HS-27A (cell line): ENCODE data around the gene AMBRA1.

ENCODE experiments used
- DNase-seq: peaks from one replicate; pipeline ENCODE4 v3.0.0-alpha.2; 2012; ENCODE audit warnings: low read depth, missing footprints

Gene AMBRA1

DNA sequence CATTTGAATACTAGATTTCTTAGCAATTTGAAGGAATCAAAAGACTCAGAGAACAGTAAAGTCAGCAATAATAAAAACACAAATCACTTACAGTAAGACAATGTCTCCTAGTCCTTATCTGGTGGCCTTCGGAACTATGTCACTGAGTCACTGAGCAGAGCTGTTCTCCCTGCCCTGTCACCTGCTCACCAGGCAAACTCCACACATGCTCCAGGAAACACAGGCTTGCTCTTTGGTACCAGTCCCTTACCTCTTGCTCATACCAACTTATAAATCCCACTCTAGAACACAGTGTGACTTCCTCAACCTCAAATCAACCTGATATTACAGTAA, 121.2 kb downstream of the AMBRA1 start:
- DNase-seq = no peak

DNA sequence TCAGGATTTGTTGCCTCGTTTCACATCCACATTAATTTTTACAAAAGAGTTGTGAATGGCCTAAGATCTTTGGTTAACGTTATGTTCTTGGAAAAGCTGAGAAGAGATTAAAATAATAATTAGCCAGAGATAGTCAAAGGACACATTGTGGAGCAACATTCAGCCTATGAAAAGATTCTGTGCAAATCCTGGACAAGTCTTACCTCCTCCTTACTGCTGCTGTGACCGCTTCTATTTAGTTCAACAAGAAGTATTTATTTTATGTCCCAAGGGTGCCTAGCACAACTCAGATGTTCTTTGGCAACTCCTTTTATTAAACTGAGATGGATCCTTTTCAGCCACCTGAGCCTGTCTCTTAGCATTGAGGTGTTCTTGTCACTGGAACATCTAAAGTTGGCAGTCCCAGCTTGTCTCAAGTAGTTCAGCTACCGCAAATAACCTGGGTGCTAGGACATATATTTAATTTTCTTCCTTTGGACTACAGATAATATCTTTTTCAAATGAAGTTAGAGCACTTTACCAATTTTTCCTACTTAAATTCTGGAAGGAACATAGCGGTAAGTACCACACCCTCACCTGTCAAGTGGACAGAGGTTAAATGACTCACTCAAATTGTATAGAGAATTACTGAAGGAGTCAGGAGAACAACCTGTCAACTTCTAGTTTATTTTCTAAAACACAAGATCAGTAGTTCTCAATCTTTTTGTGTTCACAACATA, 121.7 kb downstream of the AMBRA1 start:
- no peak for DNase-seq

DNA sequence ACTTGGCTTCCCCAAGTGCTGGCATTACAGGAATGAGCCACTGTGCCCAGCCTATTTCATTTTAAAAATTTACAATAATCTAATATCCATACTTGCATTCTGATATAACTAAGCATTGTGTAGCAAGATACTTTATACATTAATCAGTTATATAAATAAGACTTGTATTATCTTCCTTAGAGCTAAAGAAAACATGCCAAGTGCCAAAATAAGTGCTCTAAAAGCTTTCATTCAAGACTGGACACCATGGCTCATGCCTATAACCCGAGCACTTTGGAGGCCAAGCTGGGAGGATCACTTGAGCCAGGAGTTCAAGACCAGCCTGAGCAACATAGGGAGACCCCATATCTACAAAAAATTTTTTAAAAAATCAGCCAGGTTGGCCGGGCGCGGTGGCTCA, 123.9 kb downstream of the AMBRA1 start:
- DNase-seq = no peak

DNA sequence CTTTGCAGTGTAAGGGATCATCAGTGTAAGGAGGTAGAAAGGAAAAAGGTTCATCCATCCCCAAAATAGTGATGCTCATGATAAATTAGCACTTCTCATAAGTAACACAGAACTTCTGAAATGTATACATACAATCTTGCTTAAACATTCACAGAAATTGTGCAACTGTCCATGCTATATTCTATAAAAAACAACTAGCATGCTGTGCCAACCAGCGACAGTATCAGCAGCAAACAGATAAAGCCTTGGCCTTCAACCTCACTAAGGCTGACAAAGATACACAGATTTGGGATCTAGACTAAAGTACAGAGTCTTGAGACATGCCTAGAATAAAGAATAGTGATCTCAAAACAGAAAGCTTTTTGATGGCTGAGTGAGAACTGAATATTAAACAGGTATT, 128.1 kb downstream of the AMBRA1 start:
- no peak for DNase-seq

GRCh38 chr11:46463701-46464421, 130.0 kb downstream of the AMBRA1 start:
- no peak for DNase-seq

- no peak for DNase-seq
Observed at GRCh38 chr11:46461461-46461927, 132.3 kb downstream of the AMBRA1 start.

DNA sequence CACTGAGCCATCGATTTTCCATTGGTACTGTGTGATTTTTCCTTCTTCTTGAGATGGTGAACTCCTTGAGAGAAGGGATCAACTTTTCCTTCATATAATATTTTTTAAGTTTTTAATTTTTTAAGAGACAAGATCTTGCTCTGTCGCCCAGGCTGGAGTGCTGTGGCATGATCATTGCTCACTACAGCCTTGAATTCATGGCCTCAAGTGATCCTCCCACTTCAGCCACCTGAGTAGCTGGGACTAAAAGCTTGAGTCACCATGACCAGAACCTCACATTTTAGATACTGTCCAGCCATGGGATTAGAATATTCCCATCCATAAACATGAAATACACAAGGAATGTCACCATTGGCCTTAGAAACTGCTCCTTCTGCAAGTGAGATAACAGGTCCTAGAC, 135.3 kb downstream of the AMBRA1 start:
- no peak for DNase-seq

DNA sequence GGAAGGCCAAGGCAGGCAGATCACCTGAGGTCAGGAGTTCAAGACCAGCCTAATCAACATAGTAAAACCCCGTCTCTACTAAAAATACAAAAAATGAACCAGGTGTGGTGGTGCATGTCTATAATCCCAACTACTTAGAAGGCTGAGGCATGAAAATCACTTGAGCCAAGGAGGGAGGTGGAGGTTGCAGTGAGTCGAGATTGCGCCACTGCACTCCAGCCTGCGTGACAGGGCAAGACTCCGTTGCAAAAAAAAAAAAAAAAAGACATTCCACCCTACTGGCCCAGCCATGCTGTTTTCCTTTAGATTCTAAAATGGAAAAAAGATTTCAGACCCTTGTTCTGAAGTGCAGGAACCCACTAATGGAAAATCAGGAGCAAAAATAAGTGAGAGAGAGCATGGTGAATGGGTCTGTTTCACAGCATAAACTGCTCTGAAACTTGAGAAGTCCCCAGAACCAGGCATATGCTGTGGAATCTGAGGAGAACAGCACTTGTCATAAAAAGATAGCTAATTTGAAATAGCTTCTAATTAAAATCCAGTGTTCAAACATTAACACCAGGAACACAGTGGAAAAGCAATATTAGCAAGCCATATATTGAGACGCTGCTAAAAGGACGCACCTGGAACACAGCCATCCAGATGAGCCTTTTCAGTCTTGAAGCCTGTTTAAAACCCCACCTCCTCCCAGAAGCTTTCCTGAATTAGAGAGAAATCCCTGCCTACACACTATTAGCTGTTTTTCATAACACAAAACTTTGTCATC, 136.0 kb downstream of the AMBRA1 start:
- no peak for DNase-seq

- no peak for DNase-seq
Observed at GRCh38 chr11:46457021-46457420, 136.8 kb downstream of the AMBRA1 start.

- no peak for DNase-seq
Observed at GRCh38 chr11:46456269-46457001, 137.4 kb downstream of the AMBRA1 start.

DNA sequence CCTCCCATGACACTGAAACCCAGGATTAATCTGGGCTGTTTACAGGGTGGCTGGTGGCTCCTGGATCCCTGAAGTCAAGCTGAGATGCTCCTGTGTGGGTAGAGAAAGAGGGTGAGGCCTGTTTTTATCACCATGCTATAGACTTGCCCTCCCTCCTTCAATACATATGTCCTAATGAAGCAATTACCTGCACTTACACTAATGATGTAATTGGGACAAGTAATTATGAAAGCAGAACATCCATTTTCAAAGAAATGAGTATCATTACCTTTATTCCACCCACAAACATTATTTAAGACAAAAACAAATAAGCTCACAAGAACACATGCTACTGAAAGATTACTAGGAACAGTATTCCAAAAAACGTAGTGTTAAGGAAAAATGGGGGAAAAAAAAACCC, 138.0 kb downstream of the AMBRA1 start:
- DNase-seq = no peak

DNA sequence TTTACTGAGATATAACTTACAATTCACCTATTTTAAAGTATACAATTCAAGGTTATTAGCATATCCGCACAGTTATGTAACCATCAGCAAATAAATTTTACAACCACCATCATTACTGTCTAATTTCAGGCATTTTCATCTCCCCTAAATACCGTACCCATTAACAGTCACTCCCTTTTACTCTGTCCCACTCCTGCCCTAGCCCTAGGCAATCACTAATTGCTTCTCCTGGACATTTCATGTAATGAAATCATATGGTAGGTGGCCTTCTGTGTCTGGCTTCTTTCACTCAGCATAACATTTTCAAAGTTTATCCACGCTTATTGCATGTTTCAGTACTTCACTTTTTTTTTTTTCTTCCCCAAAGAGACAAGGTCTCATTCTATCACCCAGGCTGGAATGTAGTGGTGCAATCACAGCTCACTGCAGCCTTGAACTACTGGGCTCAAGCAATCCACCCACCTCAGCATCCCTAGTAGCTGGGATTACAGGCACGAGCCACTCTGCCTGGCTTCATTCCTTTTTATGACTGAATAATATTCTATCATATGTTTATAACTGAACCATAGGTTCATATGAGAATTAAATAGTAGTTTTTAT, 140.8 kb downstream of the AMBRA1 start:
- no peak for DNase-seq

- DNase-seq = no peak
Observed at GRCh38 chr11:46451759-46452158, 142.1 kb downstream of the AMBRA1 start.

GRCh38 chr11:46450846-46451477, 142.9 kb downstream of the AMBRA1 start:
- DNase-seq = no peak

DNA sequence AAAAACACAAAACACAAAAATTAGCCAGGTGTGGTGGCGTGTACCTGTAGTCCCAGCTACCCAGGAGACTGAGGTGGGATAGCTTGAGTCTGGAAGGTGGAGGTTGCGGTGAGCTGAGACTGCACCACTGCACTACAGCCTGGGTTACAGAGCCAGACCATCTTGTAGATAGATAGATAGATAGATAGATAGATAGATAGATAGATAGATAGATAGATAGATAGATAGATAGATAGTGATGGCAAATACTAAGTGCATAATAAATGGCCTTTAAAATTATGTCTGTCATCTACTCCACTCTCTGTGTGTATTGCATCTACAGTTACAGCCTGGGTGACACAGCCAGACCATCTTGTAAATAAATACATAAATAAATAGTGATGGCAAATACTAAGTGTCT, 146.3 kb downstream of the AMBRA1 start:
- no peak for DNase-seq

GRCh38 chr11:46445920-46446771, 147.7 kb downstream of the AMBRA1 start:
- DNase-seq = no peak

DNA sequence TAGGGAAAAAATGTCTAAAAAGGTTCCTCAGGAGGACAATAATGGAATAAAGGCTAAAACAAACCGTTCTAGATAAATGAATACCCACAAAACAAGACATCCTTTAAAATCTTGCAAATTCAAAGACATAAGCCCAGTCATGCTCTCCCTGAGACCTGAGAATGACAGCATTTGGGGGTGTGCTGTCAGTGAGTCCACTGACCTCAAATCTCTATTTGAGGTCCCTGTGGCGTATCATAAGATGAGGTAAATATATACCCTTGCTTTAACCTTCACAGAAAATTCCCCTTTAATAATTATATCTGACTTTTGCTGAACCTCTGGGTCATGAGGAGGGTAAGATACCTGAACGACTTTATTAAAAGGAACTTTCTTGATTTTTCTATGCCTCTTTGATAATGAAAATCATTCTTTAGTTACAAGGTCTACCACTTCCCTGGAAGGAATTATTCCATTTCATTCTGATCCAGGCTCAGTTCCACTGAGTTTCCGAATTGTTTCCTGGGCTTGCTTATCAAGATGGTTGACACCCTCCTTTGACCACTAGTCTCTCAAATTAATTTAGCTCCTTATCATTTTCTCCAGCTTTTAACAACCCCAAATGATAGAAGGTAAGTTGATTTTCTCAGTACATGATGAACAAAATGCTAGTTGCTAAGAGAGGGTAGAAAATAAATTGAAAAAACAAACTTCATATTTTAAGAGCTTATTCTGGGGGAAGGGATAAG, 148.5 kb downstream of the AMBRA1 start:
- no peak for DNase-seq

- no peak for DNase-seq
Observed at GRCh38 chr11:46444305-46444704, 149.5 kb downstream of the AMBRA1 start.

- DNase-seq = no peak
Observed at GRCh38 chr11:46438211-46438610, 155.6 kb downstream of the AMBRA1 start.
